Stimulated activated CD4-positive, alpha-beta T cell treated with anti-CD3 and anti-CD28 coated beads, Interleukin-12 subunit alpha, Interleukin-12 subunit beta, amount 100 ng/mL, for 48 hours (primary cell): ENCODE results near the gene ROPN1L.

Source experiments
- DNase-seq, 3 donors: peaks; one replicate each; pipeline ENCODE4 v3.0.0-alpha.2; 2020; ENCODE audit warnings: low read depth in 2 of 3, low spot score in 1 of 3

The ROPN1L gene

DNA sequence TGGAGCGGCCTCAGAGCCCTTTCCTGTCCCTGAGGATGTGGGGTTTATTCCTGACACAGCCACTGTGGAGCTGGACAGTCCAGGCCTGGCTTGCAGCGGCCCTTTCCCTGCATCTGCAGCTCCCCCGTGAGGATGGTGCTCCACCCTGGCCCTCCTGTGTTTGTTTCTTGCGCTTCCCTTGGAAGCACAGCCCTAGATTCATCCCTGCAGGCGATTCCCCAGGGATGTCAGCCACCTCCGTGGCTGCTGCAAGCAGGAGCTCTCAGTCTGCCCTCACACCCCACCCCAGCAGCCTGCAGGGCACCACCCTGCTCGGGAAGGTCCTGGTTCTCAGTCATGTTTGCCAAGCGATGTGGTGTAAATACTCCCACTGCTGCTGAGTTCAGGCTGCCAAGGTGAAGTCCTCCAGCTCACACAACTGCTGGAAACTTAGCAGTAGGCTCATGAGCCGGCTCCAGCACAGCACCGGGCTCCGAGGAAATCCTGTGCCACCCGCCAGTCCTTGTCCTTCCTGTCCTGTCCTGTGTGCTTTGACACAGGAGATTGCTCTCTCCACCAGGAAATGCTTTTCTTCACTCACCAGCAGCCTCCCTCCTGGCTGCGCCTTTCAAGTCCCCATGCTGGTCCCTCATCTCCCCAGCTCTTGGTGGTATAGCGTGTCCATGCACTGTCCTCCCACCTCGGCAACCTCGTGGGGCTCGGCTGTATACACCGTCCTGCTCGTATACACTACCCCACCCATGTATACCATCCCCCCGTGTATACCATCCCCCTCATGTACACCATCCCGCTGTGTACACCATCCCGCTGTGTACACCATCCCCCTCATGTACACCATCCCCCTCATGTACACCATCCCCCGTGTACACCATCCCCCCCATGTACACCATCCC is 16.2 kb downstream of the ROPN1L start:
- DNase-seq: no peak

DNA sequence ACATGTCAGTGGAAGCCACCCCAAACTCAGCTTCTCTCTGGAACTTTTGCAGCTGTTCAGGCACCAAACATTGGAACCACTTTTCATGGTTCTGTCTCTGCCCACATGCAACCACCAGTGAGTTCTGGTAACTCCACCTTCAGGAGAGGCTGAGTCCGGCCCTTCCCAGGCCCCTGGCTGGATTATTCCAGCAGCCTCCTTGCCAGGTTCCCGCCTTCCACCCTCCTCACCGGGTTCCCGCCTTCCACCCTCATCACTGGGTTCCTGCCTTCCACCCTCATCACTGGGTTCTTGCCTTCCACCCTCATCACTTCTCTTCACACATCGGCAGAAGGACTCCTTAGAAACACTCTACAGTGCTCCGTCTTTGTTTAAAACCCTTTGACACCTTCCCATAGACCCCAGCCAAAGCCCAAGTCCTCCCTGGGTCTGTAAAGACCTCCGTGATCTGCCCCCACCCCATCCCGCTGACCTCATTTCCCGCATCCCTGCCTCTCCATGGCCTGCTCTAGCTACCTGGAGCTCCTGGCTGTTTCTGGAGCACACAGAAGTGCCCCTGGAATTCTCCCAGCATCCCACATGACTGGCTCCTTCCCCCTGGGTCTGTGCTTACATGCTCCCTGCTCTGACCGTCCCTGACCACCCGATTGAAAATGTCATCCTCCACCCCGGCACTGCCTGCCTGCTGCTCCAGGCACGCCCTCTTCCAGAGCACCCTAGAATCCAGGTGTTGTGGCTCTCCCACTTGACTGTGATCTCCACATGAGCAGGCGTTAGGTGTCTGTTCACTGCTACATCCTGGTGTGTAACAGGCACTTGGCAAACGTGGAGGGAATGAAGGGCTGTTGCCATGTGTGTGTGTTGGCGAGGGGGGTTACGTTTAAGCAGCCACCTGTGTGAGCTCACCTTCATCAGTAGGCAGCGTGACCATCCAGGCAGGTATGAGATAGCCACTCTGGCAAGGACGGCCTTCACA is 17.7 kb downstream of the ROPN1L start:
- no peak for DNase-seq

DNA sequence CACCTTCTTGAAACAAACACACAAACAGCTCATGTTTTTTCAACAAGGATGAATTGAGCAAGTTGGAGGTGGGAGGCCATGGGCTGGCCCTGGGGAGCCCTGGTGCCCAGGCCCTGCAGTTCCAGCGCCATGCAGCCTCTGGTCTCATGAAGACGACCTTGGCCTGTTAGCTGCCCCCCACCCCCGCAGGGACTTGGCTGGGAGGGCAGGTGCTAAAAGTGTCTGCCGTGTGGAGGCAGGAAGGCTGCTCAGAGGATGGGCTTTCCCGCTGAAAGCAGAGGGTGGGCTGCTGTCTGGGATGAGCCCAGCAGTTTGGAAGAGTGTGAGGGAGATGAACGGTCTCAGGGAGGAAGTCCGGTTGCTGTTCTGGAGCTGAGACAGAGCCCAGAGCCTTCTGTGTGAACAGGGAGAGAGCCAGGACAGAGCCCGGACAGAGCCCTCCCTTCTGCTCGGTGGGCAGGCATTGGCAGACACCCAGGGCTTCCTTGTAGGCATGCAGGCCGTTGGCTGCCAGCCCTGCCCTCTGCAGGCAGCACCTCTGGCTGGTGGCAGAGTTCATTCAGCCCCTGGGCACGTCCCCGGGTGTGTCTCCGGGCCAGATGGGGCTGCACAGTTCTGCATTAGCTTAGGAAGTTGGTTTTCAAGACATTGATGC is 18.7 kb downstream of the ROPN1L start:
- no peak for DNase-seq

DNA sequence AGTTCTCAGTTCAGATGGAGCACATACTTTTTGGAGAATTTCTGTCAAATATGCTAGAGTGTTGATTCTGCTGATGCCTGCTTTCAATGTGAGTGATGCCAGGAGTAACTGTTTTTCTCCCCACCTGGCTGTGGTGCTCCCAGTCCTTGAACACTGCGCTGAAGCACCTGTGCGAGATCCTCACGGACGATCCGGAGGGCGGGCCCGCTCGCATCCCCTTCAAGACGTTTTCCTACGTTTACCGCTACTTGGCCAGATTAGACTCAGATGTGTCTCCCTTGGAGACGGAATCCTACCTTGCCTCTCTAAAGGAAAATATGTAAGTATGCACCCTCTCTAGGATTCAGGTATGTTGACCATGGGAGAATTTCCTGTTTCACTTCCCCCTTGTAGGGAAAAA is 19.4 kb downstream of the ROPN1L start:
- no peak for DNase-seq

DNA sequence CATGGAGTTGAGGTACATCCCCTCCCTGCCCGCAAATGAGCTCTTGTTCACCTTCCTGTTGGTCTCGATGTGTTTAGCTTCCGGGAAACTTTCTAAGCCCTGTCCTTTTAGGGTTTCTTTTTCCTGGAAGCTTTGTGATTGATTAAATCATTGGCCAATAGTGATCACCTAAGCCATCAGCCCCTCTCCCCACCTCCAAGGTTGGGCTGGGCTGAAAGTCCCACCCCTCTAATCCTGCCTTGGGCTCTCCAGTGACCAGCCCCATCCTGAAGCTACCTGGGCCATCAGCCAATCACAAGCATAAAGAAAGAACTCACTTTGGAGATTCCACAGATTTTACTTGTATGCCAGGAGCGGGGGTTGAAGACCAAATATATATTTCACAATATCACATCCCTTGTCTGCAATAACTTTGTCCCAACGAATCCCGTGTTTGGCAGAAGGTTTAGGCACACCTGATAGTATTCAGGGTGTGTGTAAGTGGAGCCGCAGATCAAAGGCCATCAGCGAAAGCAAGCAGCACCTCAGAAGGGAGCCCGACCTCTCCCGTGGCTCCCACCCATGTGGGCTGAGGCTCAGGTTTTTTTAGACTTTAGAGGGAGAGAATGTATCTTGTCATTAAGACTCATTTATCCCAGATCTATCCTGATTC is 20.4 kb downstream of the ROPN1L start:
- no peak for DNase-seq

DNA sequence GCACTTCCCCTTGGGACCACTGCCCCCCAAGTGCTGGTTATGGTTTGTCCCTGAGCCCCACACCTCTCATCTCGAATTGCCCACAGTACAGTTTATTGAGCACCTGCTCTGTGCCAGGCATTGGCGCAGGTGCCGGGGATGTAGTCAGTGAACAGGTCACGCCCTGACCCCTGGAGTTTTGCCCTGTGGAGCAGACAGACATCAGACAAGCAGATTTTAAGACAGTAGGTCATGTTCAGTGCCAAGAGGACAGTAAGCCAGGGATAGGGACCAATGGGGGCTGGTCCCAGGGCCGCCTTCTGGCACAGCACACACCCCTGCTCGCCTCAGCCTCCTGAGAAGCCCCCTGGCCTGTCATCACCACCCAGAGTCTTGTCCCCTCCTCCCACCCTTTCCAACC is 21.9 kb downstream of the ROPN1L start:
- no peak for DNase-seq

DNA sequence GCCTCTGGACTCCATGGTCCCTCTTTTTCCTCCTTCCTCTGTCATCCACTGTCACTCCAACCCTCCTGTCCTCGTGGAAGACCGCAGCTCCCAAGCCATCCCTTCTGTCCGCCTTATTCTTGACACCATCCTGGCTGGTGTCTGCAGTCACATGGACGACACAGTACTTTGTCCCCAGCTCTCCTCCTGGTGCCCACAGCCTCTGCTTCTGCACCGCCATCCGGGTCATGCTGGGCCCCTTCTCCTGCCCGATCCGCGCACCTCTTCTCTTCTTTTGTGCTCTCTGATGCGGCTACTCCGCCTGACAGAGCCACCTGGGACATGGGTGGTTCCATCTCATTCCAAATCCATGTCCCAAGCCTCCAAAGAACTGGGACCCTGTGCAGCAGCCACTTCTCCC is 22.5 kb downstream of the ROPN1L start:
- DNase-seq: no peak

DNA sequence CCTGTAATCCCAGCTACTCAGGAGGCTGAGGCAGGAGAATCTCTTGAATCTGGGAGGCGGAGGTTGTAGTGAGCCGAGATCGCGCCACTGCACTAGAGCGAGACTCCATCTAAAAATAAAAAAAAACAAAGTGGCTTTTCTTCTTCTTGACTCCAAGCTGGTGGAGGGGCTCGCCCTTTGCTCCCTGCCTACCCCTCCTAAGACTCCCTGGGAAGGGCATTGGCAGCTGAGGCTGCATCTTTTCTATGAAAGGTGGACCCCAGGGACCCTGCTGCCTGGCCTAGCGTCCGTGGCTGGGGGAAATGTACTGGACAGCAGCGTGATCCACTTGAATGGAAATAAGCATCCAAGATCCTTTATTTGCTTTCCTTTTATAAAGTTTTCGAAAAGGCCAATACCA is 24.0 kb downstream of the ROPN1L start:
- no peak for DNase-seq

DNA sequence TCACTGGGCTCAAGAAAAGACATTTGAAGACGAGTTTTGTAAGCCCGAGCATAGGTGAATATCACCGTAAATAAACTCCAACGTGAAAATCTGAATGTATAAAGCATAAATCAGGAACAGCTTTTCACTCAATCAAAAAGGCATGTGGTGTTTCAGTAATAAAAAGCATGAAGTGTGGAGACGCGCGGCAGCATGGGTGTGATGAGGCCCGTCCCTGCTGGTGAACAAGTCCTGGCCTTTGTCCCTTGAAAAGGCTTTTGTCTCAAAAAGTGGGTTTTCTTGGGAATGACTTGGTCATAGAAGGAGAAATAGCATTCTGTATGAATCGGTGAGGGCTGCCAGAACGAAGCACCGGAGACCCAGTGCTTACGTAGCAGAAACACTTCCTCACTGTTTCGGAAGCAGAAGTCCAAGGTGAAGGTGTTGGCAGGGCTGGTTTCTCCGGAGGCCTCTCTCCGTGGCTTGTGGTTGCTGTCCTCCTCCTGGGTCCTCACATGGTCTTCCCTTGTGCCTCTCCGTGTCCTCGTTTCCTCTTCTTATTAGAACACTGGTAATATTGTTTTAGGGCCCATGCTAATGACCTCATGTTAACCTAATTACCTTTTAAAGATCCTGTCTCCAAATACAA is 24.9 kb downstream of the ROPN1L start:
- no peak for DNase-seq

DNA sequence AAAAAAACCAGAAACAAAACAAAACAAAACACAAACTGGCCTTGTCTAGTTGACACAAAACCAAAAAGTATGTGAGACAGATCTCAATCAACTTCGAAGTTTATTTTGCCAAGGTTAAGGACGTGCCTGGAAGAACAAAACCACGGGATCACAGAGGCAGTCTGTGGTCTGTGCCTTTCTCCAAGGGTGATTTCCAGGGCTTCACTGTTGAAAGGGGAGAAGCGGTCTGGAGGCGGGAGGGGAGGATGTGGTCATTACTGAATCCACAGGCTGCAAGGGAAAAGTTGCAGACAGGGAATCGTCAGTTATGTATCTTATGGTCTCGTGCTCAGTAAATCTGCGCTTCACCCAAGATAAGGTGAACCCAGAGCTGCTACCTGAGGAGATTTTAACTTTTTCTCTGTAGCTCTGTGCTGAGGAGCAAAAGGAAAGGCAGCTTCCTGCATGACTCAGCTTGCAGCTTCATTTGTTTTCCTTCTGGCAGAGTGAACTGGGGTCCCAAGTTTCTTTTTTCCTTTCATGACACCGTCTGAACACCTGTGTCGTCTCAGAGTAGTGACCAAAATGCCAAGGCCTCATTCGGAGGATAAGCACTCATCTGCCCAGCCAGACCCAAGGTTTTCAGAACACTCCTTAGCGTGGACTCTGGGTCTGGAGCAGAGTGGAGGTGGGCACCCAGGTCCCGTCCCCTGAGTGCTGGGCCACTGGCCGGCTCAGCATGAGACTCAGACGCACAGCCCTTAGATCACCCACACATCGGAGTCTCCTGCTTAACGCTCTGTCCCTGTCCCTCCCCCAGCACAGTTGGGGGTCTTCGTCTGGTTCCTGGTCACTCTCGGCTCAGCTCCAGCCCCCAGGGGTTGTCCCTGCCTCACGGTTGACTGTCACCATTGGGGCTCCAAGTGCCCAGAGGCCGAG is 25.9 kb downstream of the ROPN1L start:
- no peak for DNase-seq

DNA sequence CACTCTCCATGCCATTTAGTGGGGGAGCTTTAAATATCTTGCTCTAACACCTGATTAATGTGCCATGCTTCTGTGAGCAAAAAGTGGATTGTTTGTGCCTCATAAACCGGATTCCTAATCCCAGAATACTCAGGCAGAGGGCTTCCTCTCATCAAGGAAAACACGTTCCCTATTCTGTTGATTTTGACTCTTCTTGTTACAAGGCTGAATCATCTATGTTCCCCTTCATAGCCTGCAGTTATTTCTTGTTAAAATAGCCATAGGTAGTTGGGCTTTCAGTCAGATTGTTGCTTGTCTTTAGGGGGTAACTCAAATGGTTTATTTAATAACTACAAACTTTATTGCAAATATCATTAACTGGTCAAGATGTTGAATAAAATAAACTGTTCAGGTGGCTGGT is 26.6 kb downstream of the ROPN1L start:
- DNase-seq: no peak

DNA sequence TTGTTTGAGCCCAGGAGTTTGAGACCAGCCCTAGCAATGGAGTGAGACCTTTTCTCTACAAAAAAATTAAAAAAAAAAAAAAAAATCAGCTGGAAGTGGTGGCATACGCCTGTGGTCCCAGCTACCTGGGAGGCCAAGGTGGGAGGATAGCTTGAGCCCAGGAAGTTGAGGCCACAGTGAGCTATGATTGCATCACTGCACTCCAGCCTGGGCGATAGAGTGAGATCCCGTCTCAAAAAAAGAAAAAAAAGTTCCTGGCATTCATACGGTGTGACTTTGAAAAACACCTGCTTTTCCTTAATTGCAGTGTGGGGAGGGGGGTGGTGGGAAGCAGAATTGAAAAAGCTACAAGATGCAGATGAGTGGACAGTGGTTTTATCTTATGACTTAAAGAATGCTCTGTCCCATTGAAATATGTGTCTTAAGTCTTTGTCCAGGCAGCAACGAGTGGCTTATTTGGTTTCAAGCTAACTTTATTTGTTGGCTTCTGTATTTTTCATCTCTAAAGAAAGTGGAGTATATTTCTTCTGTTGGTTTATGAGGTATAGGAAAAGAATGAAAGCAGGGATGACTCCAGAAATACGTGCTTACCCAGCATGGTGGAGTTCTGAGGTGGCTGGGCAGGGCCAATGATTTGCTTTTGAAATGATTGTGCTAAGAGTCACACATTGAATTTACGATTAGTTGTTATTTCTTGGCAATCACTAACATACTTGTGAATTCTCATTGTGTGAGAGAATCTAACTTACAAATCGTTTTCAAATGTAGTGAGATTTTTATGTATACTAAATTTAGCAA is 27.8 kb downstream of the ROPN1L start:
- no peak for DNase-seq

DNA sequence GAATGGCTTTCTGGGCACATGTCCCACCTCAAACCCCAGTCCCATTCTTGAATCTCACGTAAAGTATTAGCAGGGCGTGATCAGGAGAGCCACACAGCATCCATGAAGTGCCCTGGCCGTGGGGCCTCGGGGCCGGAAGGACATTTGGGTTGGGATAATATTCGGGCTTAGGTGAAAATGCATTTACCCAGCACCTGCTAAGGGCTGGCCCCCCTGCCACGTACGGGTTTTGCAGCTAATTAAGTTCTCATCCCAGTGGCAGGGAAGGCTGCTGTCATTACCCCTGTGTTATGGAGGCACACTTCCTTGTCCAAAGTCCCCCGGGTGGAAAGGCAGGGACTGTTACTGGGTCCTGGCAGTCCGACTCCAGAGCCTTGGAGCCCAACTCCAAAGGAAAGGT is 29.0 kb downstream of the ROPN1L start:
- DNase-seq: no peak

DNA sequence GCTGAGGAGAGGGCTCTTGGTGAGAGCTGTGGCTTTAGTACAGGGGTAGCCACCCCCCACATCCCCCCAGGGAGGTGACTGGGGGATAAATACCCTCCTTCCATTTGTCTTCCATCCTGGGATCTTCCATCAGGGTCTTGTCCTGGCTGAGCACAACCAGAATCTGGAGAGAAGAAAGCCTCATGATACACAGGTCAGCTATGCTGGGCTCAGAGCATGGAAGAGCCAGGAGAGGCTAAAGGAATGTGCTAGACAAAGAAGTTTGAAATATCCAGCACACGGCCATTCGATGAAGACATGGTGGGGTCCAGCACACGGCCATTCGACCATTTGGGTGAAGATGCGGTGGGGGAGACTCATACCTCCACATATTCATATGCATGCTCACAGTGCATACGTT is 30.0 kb downstream of the ROPN1L start:
- no peak for DNase-seq

DNA sequence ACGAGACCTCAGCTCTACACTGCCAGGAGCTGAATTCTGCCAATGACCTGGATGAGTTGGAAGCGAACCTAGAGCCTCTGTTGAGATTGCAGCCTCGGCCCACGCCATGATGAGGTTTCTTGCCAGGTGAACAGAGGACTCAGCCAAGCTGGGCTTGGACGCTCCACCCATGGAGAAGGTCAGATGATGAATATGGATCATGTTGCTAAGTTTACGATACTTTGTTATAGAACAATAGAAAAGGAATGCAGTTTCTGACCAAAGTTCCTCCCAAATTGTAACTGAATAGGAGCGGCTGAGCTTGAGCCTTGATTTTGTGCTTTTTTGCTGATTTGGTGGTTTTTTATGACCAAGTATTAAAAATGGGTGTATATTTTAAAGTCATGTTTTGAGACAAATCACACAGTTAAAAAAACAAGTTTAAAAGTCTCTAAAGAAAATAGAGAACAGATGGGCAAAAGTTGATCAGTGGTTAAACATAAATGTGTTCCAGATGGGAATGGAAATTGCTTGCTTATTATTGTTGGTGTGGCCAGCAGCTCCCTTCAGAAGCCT is 32.9 kb downstream of the ROPN1L start:
- DNase-seq: no peak

DNA sequence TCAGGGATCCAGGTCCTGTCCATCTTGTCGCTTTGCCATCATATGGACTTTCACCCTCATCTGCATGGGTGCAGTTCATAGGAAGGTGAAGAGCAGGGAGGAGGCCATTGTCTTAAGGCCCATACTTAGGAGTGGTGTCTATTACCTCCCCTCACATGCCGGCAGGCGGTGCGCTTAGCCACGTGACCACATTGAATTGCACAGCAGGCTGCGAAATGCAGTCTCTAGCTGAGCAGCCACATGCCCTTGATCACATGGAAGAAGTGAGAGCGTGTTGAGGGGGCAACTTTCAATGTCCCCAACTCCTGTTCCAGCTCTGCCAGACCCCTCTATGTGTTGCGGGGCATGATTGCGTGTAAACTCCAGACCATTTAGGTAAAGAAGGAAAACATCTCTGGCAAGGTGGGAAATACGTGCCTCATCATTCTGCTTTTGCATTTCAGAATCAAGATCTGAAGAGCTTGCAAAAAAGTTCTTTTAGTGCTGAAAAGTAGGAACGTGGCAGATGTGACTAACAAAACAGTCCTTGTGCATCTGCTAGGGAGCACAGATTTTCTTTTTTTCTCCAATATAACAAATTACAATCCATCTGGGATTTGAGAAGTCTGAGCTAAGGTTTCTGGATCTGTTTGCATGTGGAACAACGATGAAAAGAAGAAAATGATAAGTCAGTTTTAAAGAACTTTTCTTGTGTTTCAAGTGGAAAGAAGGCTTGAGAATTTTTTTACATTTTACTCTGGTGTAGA is 34.4 kb downstream of the ROPN1L start:
- no peak for DNase-seq

DNA sequence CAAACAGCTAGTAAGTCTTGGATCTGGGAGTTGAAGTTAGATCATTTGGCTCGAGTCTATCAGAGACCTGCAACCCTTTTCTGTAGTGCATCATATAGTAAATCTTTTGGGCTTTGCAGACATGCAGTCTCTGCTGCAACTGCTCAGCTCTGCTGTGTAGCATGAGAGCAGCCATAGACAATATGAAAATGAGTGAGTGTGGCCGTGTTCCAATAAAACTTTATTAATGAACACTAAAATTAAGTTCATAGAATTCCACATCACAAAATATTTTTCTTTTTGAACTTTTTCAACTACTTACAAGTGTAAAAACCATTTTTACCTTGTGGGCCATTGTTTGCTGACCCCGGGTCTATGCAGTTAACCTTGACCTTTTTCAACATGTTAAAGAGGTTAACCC is 35.2 kb downstream of the ROPN1L start:
- DNase-seq: no peak

DNA sequence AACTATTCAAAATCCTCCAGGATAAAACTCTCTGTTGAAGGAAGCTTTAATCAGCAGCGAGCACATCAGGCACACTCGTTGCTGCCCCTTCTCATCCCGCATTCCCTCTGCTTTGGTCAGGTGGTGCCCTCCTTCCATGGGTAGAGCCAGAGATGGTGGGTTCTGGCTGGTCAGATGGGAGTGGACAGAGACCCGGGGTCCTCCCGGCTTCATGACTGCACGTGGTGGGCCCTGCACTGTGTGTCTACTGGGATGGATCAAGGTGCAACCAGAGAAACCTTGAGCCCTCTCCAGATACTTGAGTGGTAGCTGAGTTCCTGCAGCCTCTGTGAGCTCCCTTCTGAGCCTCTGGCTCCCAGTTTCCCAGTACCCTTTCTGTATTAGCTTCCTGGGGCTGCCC is 36.3 kb downstream of the ROPN1L start:
- no peak for DNase-seq
